ENCODE measurements around the gene ARHGAP30. TPM values are rescaled to one million over a fixed set of nuclear protein-coding genes. Genes with fewer than 3 reads are reported as not detected.
A peak's percentile ranks its signal among the peaks of the same experiment; 100 is the strongest.

The ARHGAP30 gene
- total RNA-seq, 1 donor from 2014 or later: 38.0 TPM

DNA sequence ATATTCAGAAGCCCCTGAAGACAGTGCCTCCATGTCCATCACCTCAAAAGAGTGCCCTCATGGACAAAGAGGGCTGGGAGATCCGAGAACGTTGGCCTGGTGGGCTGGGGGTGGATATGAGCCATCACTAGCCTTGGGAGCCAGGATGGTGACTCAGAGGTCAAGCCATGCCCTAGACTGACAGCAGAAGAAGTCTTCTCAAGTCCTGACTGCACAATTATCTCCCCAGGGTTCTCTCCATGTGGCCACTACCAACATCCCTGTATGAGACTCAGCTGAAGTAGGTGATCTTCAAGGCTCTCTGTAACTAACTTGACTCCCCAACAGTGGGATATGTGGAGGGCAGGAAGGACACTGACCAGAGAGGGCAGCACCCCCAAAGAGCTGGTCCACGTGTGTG is 16.8 kb downstream of the ARHGAP30 start:
- H3K4me1 ChIP-seq: no peaks in the 10 kb centered on the region
- no peak overlapping the region for H3K27ac ChIP-seq
- no peaks in the 10 kb centered on the region for H3K27me3 ChIP-seq
- intact Hi-C loops (cut with DNase I): no loop called here
- DNase-seq (no peak), ATAC-seq (no peak)
- TF ChIP-seq, protein P1, sequence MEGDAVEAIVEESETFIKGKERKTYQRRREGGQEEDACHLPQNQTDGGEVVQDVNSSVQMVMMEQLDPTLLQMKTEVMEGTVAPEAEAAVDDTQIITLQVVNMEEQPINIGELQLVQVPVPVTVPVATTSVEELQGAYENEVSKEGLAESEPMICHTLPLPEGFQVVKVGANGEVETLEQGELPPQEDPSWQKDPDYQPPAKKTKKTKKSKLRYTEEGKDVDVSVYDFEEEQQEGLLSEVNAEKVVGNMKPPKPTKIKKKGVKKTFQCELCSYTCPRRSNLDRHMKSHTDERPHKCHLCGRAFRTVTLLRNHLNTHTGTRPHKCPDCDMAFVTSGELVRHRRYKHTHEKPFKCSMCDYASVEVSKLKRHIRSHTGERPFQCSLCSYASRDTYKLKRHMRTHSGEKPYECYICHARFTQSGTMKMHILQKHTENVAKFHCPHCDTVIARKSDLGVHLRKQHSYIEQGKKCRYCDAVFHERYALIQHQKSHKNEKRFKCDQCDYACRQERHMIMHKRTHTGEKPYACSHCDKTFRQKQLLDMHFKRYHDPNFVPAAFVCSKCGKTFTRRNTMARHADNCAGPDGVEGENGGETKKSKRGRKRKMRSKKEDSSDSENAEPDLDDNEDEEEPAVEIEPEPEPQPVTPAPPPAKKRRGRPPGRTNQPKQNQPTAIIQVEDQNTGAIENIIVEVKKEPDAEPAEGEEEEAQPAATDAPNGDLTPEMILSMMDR (IDR thresholded peaks at IDR 0.05): no peak
- no peak overlapping the region for H3K4me3 ChIP-seq
- H3K9me3 ChIP-seq: no peaks in the 10 kb centered on the region
- H3K36me3 ChIP-seq: peaks cover 9% of the 10 kb centered on the region

DNA sequence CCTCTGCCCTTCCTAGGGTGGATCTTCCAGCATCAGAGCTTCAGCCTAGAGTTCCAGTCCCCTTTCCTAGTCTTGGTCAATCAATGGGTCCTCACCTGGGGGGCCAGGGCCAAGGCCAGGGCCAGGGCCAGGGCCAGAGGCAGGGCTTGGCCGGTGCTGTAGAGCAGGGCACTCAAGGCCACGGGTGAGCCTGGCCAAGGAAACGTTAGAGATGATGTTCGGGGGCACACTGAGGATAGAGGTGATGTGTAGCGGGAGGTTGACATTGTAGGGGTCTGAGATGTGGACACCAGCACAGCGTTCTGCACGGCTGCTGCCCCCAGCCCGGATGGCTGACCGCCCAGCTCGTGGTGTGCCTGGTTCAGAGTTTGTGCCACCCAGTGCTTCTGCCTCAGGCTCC is 18.5 kb downstream of the ARHGAP30 start:
- TF ChIP-seq, protein P1 (IDR thresholded peaks at IDR 0.05): no peak
- intact Hi-C loops (cut with DNase I): no loop called here
- Histone ChIP-seq H3K4me1 (no peaks in the 10 kb centered on the region), H3K9me3 (no peaks in the 10 kb centered on the region), H3K27me3 (no peaks in the 10 kb centered on the region), H3K4me3 (no peak overlapping the region), H3K36me3 (peaks cover 9% of the 10 kb centered on the region), H3K27ac (no peak overlapping the region)
- ATAC-seq: no peak
- no peak for DNase-seq

- Histone ChIP-seq H3K27me3 (no peaks in the 10 kb centered on the region), H3K4me1 (peaks cover 4% of the 10 kb centered on the region), H3K27ac (no peak overlapping the region), H3K9me3 (no peaks in the 10 kb centered on the region), H3K36me3 (peaks cover 6% of the 10 kb centered on the region), H3K4me3 (no peak overlapping the region)
- DNase-seq (peak; percentile 51), ATAC-seq (no peak)
- intact Hi-C loops (cut with DNase I): no loop called here
- TF ChIP-seq, protein P1 (IDR thresholded peaks at IDR 0.05): no peak
Observed at GRCh38 chr1:161048949-161049722, 20.6 kb downstream of the ARHGAP30 start.

- Histone ChIP-seq H3K9me3 (no peaks in the 10 kb centered on the region), H3K4me3 (no peak overlapping the region), H3K27me3 (no peaks in the 10 kb centered on the region), H3K27ac (peak overlapping the region; percentile 79), H3K36me3 (peaks cover 10% of the 10 kb centered on the region), H3K4me1 (peaks cover 14% of the 10 kb centered on the region)
- DNase-seq: peak; percentile 63
- TF ChIP-seq, protein P1 (IDR thresholded peaks at IDR 0.05): no peak
- no peak for ATAC-seq
- intact Hi-C loops (cut with DNase I): no loop called here
Observed at GRCh38 chr1:161047436-161048420, 22.0 kb downstream of the ARHGAP30 start.

GRCh38 chr1:161046605-161047228 is 23.0 kb downstream of the ARHGAP30 start:
- ATAC-seq: peak; percentile 6
- TF ChIP-seq, protein P1 (IDR thresholded peaks at IDR 0.05): no peak
- Histone ChIP-seq H3K36me3 (peaks cover 20% of the 10 kb centered on the region), H3K9me3 (no peaks in the 10 kb centered on the region), H3K27me3 (no peaks in the 10 kb centered on the region), H3K4me1 (peaks cover 14% of the 10 kb centered on the region), H3K27ac (peak overlapping the region; percentile 98), H3K4me3 (peak overlapping the region; percentile 97)
- intact Hi-C loops (cut with DNase I): no loop called here
- peak; percentile 53 for DNase-seq

All from upper lobe of right lung (tissue), 1 donor.